Erythroblast (primary cell): Measurements from ENCODE around the gene TIMP3.

ENCODE experiments used
- GATA1 ChIP-seq: IDR thresholded peaks from 2 replicates; pipeline ENCODE4 v1.6.1; 2011; ENCODE audit warnings: low read depth, mild to moderate bottlenecking, control low read depth, low read length, moderate library complexity
- POLR2A ChIP-seq: IDR thresholded peaks from 2 replicates; pipeline ENCODE4 v1.6.1; 2011; ENCODE audit warnings: mild to moderate bottlenecking, low read length

DNA sequence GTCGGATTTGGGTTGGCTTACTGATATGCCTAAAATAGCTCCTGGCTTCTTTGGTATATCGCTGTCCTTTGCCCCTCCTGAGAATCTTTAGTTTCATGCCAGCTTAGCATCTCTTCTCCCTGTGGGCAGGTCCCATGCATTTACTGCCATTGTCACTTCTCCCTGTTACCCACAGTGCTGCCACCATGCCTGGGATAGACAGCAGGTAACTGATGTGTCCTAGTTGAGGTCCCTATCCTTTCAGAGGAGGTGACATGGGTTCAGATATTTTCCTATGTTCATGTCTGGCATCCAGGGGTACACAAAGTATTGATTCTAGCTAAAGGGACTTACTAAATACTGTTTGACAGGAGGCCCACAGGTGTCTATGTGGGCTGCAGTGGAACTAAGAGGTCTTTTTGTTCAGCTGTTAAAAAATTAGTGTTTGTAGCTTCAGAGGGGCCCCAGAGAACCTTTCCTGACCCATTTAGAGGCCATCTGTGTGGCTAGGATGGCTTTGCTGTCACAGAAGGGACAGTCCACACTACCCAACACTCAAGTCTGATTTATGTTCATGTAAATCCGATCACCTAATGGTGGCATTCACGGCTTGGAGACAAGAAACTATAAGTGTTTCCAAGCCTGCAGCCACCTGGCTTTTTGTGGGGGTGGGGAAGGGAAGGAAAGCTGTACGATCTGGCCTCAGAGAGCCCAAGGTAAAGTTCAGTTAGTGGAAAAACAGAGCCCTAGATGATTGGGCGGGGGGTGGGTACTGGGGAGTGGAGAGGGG, 8.5 kb downstream of the TIMP3 start:
- TF ChIP-seq POLR2A (no peak), GATA1 (no peak)
